HG03064 (cell line): Measurements from ENCODE around the gene CLEC4C.
"Not testable (repeated sequence)": the region's sequence is repeated elsewhere in the genome, so short reads cannot be mapped to it uniquely, and the experiment has no call there.

Source experiments
- ATAC-seq: cut with Tn5 transposase; IDR thresholded peaks from one replicate; pipeline ENCODE4 v1.9.1; 2021; ENCODE audit warnings: low read depth; ENCODE audit not compliant: unreplicated experiment

Gene CLEC4C, protein sequence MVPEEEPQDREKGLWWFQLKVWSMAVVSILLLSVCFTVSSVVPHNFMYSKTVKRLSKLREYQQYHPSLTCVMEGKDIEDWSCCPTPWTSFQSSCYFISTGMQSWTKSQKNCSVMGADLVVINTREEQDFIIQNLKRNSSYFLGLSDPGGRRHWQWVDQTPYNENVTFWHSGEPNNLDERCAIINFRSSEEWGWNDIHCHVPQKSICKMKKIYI

DNA sequence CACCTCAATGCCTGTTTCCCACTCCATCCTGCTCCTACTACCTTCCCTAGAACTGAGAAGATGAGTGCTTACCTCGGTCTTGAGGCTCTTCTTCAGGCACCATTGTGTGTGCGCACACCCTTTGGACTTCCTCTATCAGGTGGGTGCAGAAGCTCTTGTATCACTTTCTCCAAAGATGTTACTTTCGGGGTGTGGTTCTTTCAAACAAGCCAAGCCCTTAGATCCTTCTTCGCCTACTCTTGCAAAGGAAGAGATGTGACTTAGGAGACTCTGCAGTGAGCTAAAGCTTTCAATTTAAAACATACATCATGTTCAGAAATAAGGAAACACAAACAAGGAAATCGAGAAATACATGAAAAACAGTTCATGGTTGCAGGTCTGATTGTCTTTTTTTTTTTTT is at the start of gene CLEC4C:
Gene CLEC4C, minus strand, starts transcription at position 130 of the 400 bp plus-strand sequence. Its CDS starts 27 bp downstream, at position 103.
- ATAC-seq: no peak

DNA sequence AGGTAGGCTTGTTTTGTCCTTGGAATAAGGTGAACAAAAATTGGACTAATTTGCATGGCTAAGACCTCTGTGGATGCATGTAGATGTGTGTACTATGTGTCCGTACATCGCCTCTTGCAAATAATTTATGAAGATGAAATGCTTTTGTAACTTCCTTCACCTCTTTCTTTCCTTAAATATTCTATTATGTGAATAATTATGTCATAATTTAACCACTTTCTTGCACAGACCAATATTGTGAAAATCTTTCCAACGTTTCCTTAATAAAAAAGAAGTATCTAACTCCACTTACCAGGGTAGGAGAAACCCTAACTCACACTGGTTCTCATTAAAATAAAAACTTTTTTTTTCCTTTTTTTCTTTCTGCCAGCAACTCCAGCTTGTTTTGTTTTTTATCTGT is 46.0 kb upstream of the CLEC4C start:
- ATAC-seq: no peak

DNA sequence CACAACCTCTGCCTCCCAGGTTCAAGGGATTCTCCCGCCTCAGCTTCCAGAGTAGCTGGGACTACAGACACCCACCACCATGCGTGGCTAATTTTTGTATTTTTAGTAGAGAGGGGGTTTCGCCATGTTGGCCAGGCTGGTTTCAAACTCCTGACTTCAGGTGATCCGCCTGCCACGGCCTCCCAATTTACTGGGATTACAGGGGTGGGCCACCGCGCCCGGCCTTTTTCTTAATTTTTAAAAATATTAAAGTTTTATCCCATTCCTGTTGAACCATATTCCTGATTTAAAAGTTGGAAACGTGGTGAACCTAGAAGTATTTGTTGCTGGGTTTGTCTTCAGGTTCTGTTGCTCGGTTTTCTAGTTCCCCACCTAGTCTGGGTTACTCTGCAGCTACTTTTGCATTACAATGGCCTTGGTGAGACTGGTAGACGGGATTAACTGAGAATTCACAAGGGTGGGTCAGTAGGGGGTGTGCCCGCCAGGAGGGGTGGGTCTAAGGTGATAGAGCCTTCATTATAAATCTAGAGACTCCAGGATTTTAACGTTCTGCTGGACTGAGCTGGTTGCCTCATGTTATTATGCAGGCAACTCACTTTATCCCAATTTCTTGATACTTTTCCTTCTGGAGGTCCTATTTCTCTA is 41.8 kb upstream of the CLEC4C start, which contains the start of gene NANOG:
Gene NANOG, plus strand, starts transcription at position 519 of the 645 bp plus-strand sequence. CDS start 213 bp downstream, outside the sequence.
- not testable (repeated sequence) for ATAC-seq

DNA sequence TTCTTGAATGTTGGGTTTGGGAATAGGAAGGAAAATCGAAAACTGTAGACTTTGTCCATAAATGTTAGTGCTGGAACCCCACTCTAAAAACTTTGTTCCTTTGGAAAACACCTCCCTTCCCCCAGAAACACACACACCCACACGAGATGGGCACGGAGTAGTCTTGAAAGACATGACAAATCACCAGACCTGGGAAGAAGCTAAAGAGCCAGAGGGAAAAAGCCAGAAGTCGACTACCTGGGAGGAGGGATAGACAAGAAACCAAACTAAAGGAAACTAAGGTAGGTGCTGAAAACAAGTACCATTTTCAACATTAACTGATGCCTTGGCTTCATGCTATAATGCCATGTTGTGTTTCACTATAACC is 41.1 kb upstream of the CLEC4C start:
- ATAC-seq: no peak

DNA sequence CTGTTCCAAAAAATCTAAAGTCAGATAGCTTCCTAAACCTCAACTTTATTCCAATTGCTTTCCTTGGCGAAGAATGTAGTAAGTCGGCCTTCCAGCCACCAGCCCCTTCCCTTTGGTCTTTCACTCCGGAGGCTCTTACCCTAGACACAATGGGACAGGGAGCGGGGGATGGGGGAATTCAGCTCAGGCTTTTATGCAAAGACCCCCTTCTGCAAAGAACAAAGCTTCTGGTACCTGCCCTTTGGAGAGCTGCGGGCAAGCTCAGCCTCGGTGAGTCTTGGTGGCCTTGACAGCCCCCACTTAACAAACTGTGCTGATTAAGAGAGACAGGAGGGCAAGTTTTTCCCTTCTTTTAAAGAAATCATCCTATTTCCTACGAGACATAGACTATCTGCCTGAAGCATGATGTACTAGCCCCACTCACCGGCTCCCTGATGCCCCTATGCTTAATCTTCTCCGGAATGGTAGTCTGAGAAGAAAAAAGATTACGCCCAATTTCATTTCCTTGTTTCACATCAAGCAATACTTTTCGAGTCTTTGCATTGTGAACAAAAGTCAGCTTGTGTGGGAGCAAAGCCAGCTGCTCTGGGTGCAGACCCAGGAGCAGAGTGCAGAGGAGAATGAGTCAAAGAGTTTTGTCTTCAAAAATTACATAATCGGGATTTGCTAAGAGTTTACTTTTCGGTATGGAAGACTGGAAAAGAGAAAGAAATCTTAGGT is 40.6 kb upstream of the CLEC4C start:
- no peak for ATAC-seq

DNA sequence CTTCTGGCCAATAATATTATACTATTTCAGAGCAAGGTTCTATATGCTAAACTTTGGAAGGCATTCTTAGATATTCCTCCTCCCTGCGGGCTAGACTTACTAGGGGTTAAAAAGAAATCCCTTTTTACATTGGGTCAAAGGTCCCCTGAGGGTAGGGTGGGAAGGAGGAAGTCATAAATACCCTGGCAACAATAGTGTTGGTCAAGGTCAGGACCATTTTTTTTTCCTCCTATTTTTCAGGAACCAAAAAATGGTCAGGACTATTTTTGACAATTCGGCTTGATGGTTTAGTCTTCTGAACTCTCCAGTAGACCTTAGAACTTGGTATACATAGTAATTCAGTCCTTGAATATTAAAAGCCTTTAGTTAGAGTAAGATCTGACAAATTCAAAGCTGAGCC is 37.5 kb upstream of the CLEC4C start:
- ATAC-seq: no peak

DNA sequence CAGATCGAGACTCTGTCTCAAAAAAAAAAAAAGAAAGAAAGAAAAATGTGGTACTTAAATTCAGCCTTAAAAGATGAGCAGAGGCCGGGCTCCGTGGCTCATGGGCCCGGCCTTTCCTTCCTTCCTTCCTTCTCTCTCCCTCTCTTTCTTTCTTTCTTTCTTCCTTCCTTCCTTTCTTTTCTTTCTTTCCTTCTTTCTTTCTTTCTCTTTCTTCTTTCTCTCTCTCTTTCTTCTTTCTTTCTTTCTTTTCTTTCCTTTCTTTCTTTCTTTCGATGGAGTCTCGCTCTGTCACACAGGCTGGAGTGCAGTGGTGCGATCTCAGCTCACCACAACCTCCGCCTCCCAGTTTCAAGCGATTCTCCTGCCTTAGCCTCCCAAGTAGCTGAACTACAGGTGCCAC is 36.3 kb upstream of the CLEC4C start:
- ATAC-seq: not testable (repeated sequence)

DNA sequence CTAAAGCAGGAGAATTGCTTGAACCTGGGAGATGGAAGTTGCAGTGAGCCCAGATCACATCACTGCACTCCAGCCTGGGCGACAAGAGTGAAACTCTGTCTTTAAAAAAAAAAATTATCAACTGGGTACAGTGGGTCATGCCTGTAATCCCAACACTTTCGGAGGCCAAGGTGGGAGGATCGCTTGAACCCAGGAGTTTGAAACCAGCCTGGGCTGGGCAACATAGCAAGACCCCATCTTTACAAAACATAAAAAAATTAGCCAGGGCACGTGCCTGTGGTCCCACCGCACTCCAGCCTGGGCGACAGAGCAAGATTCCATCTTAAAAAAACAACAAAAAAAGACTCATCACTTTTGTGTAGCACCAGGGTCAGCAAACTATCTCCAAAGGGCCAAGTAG is 34.9 kb upstream of the CLEC4C start:
- ATAC-seq: no peak

DNA sequence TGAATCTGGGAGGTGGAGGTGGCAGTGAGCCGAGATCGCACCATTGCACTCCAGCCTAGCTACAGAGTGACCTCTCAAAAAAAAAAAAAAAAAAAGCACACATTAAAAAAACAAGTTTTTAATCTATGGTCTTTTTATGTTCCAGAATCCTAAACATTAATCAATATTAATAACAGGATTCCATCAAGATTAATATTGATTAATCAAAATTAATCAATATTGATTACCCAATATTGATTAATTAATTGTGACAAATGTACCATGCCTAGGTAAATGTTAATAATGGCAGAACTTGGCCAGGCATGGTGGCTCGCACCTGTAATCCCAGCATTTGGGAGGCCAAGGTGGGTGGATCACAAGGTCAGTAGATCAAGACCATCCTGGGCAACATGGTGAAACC is 34.1 kb upstream of the CLEC4C start:
- ATAC-seq: no peak

DNA sequence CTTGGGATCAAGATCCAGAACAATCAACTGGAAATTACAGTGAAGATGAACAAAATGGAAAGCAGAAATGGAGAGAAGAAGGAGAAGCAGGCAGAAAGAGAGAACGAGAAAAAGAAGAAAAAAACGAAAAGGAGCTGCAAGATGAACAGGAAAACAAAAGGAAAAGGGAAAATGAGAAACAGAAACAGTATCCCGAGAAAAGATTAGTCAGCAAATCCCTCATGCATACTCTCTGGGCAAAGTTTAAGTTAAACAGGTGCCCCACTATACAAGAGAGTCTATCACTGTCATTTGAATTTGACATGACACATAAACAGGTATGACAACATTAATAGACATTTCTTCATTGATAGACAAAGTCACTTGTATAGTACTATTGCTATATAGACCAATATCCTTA is 22.8 kb upstream of the CLEC4C start:
- ATAC-seq: no peak

DNA sequence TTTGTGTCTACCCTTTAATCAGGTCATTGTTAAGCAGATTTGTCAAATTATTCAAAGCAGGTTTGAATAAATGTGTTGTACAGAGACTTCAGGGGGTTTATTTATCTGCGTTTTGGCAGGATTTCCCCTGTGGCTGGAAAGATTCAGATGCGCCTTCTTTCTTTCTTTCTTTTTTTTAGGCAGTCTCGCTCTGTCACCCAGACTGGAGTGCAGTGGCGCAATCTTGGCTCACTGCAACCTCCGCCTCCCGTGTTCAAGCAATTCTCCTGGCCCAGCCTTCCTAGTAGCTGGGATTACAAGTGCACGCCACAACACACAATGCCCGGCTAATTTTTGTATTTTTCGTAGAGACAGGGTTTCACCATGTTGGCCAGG is 11.6 kb upstream of the CLEC4C start:
- no peak for ATAC-seq

DNA sequence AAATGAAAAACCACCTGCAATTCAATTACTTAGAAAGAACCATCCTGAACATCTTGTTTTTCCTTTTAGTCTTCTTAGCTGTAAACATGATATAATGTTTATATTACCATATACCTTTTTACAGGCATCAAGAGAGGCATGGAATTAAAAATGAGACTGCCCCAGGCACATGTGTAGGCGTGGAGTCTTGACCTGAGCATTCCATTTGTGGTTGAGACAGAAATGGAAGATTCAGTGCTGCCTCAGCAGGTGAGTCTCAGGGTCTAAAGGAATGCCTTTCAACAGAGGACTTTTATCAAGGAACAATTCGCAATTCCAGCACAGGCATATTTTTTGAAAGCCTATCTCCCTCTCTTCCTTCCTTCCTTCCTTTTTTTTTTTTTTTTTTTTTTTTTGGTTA is 9.8 kb upstream of the CLEC4C start:
- ATAC-seq: no peak

DNA sequence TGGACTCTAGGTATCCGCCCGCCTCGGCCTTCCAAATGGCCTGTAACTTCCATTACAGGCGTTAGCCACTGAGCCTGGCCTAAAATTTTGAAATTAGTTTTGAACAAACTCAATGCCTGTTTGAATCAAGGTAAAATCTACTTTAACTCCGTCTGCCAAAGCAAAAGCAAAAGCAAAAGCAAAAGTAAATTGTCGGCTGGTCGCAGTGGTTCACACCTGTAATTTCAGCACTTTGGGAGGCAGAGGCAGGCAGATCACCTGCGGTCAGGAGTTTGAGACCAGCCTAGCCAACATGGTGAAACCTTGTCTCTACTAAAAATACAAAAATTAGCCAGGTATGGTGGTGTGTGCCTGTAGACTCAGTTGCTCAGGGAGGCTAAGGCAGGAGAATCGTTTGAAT is 8.5 kb upstream of the CLEC4C start:
- not testable (repeated sequence) for ATAC-seq

DNA sequence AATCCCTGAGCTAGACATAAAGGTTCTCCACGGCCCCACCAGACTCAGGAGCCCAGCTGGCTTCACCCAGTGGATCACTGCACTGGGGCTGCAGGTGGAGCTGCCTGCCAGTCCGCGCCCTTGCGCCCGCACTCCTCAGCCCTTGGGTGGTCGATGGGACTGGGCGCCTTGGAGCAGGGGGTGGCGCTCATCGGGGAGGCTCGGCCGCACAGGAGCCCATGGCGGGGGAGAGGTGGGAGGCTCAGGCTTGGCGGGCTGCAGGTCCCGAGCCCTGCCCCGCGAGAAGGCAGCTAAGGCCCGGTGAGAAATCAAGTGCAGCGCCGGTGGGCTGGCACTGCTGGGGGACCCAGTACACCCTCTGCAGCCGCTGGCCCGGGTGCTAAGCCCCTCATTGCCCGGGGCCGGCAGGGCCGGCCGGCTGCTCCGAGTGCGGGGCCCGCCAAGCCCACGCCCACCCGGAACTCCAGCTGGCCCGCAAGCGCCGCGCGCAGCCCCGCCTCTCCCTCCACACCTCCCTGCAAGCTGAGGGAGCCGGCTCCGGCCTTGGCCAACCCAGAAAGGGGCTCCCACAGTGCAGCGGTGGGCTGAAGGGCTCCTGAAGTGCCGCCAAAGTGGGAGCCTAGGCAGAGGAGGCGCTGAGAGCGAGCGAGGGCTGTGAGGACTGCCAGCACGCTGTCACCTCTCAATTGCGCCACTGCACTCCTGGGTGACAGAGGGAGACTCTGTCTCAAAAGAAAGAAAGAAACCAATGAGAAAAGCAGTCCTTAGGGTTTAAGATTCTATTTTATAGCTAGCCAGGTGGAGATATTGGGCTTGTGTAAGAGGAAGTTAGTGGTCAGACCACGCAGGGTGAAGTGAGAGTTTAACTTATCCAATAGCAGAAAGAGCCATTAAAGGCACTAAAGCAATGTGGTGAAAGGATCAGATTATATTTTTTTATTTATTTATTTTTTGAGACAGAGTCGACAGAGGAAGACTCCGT is 5.1 kb upstream of the CLEC4C start:
- ATAC-seq: not testable (repeated sequence)

DNA sequence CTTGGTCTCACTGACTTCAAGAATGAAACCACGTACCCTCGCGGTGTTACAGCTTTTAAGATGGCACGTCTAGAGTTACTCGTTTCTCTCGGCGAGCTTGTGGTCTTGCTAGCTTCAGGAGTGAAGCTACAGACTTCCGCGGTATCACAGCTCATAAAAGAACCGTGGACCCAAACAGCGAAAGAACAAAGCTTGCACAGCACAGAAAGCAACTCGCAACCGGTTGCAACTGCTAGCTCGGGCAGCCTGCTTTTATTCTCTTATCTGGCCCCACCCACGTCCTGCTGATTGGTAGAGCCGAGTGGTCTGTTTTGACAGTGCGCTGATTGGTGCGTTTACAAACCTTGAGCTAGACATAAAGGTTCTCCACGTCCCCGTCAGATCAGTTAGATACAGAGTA is 4.2 kb upstream of the CLEC4C start:
- ATAC-seq: no peak

DNA sequence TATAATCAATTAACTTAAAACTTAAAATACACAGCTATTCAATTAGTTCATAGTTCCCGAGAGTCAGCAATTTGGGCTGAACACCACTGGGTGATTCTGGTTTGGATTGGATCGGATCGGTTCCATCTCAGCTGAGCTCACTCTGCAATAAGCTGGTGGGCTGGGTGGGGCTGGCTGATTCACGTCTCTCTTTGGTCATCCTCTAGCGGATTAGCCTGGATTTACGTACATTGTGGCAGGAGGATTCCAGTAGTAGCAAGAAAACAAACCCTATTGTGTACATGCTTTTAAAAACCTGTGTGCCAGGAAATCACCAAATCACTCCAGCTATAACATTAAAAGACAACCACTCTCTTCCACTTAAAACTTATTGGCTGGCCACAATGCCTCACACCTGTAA is 3.2 kb upstream of the CLEC4C start:
- ATAC-seq: no peak

DNA sequence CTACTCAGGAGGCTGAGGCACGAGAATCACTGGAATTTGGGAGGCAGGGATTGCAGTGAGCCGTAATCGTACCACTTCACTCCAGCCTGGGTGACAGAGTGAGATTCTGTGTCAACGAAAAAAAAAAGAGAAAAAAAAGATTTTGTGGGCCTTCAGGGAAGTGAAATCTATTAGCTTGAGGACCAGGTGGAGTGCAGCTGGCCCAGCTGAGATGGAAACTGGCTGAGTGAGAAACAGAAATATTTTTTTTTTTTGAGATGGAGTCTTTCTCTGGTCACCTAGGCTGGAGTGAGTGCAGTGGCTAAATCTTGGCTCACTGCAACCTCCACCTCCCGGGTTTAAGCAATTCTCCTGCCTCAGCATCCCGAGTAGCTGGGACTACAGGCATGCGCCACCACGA is 2.3 kb upstream of the CLEC4C start:
- ATAC-seq: no peak

DNA sequence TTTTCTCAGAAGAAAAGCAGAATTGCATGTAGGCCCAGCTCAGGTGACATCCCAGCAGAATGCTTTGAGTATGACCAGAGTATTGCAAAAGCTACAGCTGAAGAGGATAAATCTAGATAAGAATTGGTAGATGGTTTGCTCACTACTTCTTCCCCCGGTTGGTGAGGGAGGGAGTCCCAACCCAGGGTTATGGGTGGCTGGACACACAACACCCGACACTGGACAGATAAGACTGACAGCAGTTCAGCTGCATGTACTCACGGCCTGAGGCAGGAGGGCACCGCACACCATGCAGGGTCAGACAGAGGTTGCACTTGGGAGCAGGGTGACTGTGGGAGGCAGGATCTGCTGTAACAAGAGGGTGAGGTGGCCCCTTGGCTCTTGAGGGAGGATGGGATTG is 1.7 kb upstream of the CLEC4C start:
- no peak for ATAC-seq

DNA sequence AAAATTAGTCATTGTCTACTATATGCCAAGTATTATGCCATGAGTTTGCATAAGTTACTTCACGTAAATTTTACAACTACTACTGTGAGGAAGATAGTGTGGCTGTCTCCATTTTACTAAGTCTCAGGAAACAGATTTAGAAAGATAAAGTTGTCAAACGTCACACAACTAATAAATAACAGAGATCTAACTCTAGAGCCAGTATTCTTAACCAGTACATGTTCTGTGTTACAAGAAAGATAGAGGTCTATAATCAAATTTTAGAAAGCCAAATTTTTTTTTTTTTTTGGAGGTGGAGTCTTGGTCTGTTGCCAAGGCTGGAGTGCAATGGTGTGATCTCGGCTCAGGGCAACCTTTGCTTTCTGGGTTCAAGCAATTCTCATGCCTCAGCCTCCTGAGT is 14.2 kb downstream of the CLEC4C start:
- no peak for ATAC-seq

DNA sequence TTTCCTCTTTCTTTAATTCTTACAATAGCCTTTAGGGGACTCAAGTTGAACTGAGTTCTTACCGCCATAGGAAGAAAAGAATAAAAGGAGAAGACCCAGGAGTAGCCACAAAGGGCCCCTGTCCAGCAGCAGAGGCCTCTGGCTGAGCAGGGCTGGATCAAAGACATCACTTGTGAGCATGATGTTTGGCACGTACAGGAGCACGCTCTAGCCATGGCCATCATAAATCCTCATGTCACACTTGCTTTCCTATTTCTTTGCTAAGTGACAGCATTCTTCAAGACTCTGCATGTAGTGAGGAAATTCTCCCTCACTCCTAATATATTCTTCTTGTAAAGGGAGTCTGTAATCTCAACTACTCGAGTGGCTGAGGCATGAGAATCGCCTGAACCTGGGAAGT is 15.7 kb downstream of the CLEC4C start:
- no peak for ATAC-seq

DNA sequence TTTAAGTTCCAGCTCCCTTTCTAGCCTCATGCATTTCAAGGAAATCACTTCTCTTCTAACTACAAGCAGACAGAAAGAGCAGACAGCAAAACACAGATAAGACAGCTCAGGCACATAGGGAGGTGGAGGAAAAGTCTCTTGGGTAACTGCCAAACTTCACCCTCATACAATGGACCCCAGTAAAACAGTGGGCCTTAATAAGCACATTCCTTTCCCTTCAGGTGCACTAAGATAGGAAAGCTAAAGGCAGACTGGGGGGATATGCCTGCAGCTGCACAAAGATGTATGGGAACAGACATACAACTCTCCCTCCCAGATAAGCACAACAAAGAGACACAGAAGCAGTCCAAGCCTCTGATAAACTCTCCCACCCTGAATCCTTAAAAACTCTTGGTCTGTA is 16.2 kb downstream of the CLEC4C start:
- not testable (repeated sequence) for ATAC-seq
